Sigmoid colon (tissue), 7 donors: ENCODE results near the gene ZZZ3. TPM values are rescaled to one million over a fixed set of nuclear protein-coding genes. Genes with fewer than 3 reads are reported as not detected.

ENCODE experiments used
- DNase-seq: peaks from one replicate; pipeline ENCODE4 v3.0.0-alpha.2; 2019
- H3K27ac ChIP-seq, 4 donors: fragments of 200-600 bp; sonication (generic); one replicate each; pipeline ENCODE4 v1.5.1; 2016 to 2019; ENCODE audit warnings: mild to moderate bottlenecking in 1 of 4
- H3K27me3 ChIP-seq, 3 donors: fragments of 200-600 bp; sonication (generic); one replicate each; pipeline ENCODE4 v1.5.1; 2019; ENCODE audit warnings: mild to moderate bottlenecking in 1 of 3
- H3K36me3 ChIP-seq, 4 donors: fragments of 200-600 bp; sonication (generic); one replicate each; pipeline ENCODE4 v1.5.1; 2016 to 2019
- H3K4me1 ChIP-seq, 4 donors: fragments of 200-600 bp; sonication (generic); one replicate each; pipeline ENCODE4 v1.5.1; 2017 to 2019
- H3K4me3 ChIP-seq, 4 donors: fragments of 200-600 bp; sonication (generic); one replicate each; pipeline ENCODE4 v1.5.1; 2017 to 2019; ENCODE audit warnings: mild to moderate bottlenecking in 2 of 4, moderate library complexity in 1 of 4
- H3K9me3 ChIP-seq, 4 donors: fragments of 200-600 bp in 3 of 4; sonication (generic) in 3 of 4; one replicate each; pipeline versions ENCODE4 v1.5.1 to v1.6.1; 2013 to 2019
- EP300 ChIP-seq, 4 donors: sonication (generic); formaldehyde crosslinking; IDR thresholded peaks; one replicate each; pipeline ENCODE4 v1.6.1; 2017; ENCODE audit warnings: antibody characterized with exemption in 4 of 4
- POLR2A ChIP-seq, 2 donors: fragments of 450-650 bp; IDR thresholded peaks; one replicate each; pipeline ENCODE4 v1.6.1; 2016; ENCODE audit warnings: antibody characterized with exemption in 2 of 2, mild to moderate bottlenecking in 2 of 2, moderate library complexity in 2 of 2
- POLR2AphosphoS5 ChIP-seq, 4 donors: sonication (generic); formaldehyde crosslinking; IDR thresholded peaks; one replicate each; pipeline ENCODE4 v1.6.1; 2017; ENCODE audit warnings: antibody characterized with exemption in 4 of 4
- WGBS, 2 donors: extraction: QIAGEN DNeasy Blood & Tissue Kit; methylation state at CpG; one replicate each; pipeline ENCODE4 v1.1.7; 2013; 5-methylcytosine and 5-hydroxymethylcytosine counted together
- intact Hi-C: fragments of 100-400 bp; cut with DNase I; formaldehyde crosslinking; loops from one replicate; pipeline ENCODE4 v1.15.1; 2023
- polyA plus RNA-seq, 3 donors: library from polyadenylated mRNA; stranded (reverse); fragments of 200-250 nt; gene quantifications; one replicate each; pipeline ENCODE4 v1.2.3, GENCODE V29; 2013
- total RNA-seq, 4 donors: library from RNA; depleted of rRNA; stranded (reverse); fragments of >200 nt; gene quantifications; one replicate each; pipeline ENCODE4 v1.1.0, GENCODE V29; 2016
- TF ChIP-seq, protein P1 (sequence below), 4 experiments: fragments of 450-650 bp in 3 of 4; fragments of 200-600 bp in 1 of 4; IDR thresholded peaks; one replicate each; pipeline ENCODE4 v1.5.1; 2016 to 2019; ENCODE audit warnings: antibody characterized with exemption in 4 of 4, mild to moderate bottlenecking in 3 of 4, moderate library complexity in 2 of 4
- donor health status: healthy with polysubstance abuse.
- donor health status: Bipolar disorder and iron deficiency.
- donor health status: healthy.

Gene ZZZ3
- total and polyA plus RNA-seq, 7 donors, result 5.3 to 69.4 (median 58.1) TPM

DNA sequence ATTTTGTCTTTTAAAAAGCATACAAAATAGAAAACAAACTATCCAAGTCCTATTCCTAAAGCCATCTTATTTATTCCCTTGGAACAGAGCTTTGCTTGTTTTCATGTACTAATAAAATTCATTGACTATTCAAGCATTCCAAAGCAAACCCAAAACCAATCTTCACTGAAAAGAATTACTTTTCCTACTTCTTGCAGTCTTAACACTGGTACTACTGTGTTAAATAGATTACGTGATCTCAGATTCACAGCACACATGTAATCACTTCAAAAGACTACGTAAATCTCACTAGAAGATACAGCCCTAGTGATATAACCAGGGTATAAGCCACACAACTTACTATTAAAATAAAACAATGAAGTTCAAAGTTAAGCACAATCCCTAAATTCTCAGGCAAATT, 39.0 kb downstream of the ZZZ3 start:
- Histone ChIP-seq H3K36me3 (peaks cover 0 to 23% (median 2%) of the 10 kb centered on the region in 4 donors), H3K4me3 (no peak overlapping the region), H3K27me3 (no peaks in the 10 kb centered on the region), H3K9me3 (no peaks in the 10 kb centered on the region), H3K27ac (no peak overlapping the region), H3K4me1 (peaks cover 0 to 3% (median under 1%) of the 10 kb centered on the region in 4 donors)
- WGBS, 2 donors, result 94 to 97% methylated on average over 2 of the region's 2 CpGs
- intact Hi-C loops, result no loop called here
- DNase-seq, result no peak
- TF ChIP-seq POLR2AphosphoS5 (IDR thresholded peaks at IDR 0.05) (no peak), EP300 (IDR thresholded peaks at IDR 0.05) (no peak), POLR2A (IDR thresholded peaks at IDR 0.05) (no peak)
- TF ChIP-seq, protein P1, sequence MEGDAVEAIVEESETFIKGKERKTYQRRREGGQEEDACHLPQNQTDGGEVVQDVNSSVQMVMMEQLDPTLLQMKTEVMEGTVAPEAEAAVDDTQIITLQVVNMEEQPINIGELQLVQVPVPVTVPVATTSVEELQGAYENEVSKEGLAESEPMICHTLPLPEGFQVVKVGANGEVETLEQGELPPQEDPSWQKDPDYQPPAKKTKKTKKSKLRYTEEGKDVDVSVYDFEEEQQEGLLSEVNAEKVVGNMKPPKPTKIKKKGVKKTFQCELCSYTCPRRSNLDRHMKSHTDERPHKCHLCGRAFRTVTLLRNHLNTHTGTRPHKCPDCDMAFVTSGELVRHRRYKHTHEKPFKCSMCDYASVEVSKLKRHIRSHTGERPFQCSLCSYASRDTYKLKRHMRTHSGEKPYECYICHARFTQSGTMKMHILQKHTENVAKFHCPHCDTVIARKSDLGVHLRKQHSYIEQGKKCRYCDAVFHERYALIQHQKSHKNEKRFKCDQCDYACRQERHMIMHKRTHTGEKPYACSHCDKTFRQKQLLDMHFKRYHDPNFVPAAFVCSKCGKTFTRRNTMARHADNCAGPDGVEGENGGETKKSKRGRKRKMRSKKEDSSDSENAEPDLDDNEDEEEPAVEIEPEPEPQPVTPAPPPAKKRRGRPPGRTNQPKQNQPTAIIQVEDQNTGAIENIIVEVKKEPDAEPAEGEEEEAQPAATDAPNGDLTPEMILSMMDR (IDR thresholded peaks at IDR 0.05), result no peak

DNA sequence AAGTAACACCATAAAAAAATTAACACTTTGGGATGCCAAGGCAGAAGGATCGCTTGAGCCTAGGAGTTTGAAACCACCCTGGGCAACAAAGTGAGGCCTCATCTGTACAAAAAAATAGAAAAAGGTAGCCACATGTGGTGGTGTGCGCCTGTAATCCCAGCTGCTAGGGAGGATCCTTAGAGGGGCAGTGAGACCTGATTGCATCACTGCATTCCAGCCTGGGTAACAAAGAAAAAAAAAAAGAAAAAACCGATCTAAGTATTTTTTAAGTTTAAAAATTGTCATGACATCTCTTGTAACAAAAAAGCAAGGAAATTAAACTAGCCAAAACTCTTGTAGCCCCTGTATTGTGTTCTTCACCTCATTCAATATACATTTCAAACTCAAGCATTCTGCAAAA, 39.5 kb downstream of the ZZZ3 start:
- Histone ChIP-seq H3K9me3 (no peaks in the 10 kb centered on the region), H3K36me3 (peaks cover 0 to 23% (median 2%) of the 10 kb centered on the region in 4 donors), H3K27me3 (no peaks in the 10 kb centered on the region), H3K27ac (no peak overlapping the region), H3K4me3 (no peak overlapping the region), H3K4me1 (peaks cover 0 to 6% (median 2%) of the 10 kb centered on the region in 4 donors)
- intact Hi-C loops, result no loop called here
- 97% methylated on average over 3 of the region's 3 CpGs for WGBS, 2 donors
- no peak for DNase-seq
- TF ChIP-seq POLR2AphosphoS5 (IDR thresholded peaks at IDR 0.05) (no peak), EP300 (IDR thresholded peaks at IDR 0.05) (no peak), POLR2A (IDR thresholded peaks at IDR 0.05) (no peak)
- TF ChIP-seq, protein P1 (IDR thresholded peaks at IDR 0.05), result no peak

DNA sequence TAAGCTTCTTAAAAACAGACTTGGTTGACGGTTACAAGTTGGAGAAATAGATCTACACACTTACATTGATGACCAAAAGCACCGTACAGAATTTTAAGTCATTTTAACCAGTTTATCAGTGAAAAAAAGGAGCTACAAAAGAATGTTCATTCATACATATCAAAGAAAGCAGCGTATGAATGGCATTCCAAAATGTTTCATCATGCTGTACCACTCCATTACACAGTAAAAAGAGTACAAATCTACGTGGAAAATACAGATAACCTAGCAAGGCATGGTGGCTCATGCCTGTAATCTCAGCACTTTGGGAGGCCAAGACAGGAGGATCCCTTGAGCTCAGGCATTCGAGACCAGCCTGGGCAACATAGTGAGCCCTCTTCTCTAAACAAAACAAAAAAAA, 40.3 kb downstream of the ZZZ3 start:
- no peak for DNase-seq
- WGBS, 2 donors, result 91 to 93% methylated on average over 5 of the region's 5 CpGs
- intact Hi-C loops, result no loop called here

DNA sequence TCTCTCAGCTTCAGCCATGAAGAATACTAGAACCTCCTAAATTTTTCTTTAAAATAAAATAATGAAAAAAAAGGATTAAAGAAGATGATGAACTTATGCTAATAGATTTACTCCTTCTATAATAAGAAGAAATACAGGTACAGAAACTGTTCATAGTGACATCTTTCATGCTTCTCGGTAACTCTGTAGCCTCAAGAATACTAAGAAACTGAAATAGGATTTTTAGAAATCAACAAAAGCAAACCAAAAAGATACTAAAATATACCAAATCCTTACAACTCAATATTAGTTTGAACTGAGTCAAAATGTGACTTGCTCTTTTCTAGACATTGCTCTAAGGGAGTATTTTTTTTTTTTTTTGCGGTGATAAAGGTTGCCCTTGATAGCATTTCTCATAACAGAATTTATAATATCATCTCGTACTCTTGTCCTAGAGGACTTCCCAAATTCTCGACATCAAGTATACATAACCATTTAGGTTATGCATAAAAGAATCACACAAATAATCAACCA, 42.8 kb downstream of the ZZZ3 start:
- TF ChIP-seq, protein P1 (IDR thresholded peaks at IDR 0.05), result no peak
- no peak for TF ChIP-seq POLR2A (IDR thresholded peaks at IDR 0.05)
- no peak for TF ChIP-seq EP300 (IDR thresholded peaks at IDR 0.05)
- no peak for TF ChIP-seq POLR2AphosphoS5 (IDR thresholded peaks at IDR 0.05)
- no peak overlapping the region for H3K27ac ChIP-seq
- WGBS, 2 donors, result 90% methylated on average over 4 of the region's 4 CpGs
- peaks cover 0 to 15% (median 0%) of the 10 kb centered on the region in 4 donors for H3K36me3 ChIP-seq
- H3K4me3 ChIP-seq, result no peak overlapping the region
- no peaks in the 10 kb centered on the region for H3K9me3 ChIP-seq
- intact Hi-C loops, result no loop called here
- no peak for DNase-seq
- no peaks in the 10 kb centered on the region for H3K27me3 ChIP-seq
- peaks cover 0 to 6% (median 2%) of the 10 kb centered on the region in 4 donors for H3K4me1 ChIP-seq

More for the DNA sequence above, 40.3 kb downstream of the ZZZ3 start:
- H3K4me1 ChIP-seq, result peaks cover 0 to 6% (median 2%) of the 10 kb centered on the region in 4 donors
- H3K27ac ChIP-seq, result no peak overlapping the region
- H3K27me3 ChIP-seq, result no peaks in the 10 kb centered on the region
- no peaks in the 10 kb centered on the region for H3K9me3 ChIP-seq
- H3K36me3 ChIP-seq, result peaks cover 0 to 23% (median 2%) of the 10 kb centered on the region in 4 donors
- H3K4me3 ChIP-seq, result no peak overlapping the region
- TF ChIP-seq, protein P1 (IDR thresholded peaks at IDR 0.05), result no peak
- no peak for TF ChIP-seq EP300 (IDR thresholded peaks at IDR 0.05)
- TF ChIP-seq POLR2AphosphoS5 (IDR thresholded peaks at IDR 0.05), result no peak
- no peak for TF ChIP-seq POLR2A (IDR thresholded peaks at IDR 0.05)

DNA sequence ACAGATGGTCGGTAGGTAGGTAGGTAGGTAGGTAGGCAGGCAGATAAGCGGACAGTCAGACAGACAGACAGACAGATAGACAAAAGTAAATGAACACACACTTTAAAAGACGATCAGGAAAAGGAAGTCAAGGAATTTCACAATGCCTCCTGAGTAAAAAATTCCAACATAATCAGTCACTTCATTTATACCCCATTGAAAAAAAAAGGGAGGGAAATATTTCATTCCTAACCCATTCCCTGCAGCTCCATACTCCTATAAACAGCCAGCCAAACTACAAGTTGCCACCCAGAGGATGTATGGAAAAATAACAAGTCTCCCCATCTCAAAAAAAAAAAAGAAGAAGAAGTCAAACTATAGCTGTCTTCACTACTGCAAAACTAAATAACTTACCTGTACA, 43.4 kb downstream of the ZZZ3 start:
- H3K9me3 ChIP-seq, result no peaks in the 10 kb centered on the region
- no peak for TF ChIP-seq POLR2A (IDR thresholded peaks at IDR 0.05)
- no peak for TF ChIP-seq EP300 (IDR thresholded peaks at IDR 0.05)
- TF ChIP-seq, protein P1 (IDR thresholded peaks at IDR 0.05), result no peak
- no peak for TF ChIP-seq POLR2AphosphoS5 (IDR thresholded peaks at IDR 0.05)
- H3K4me3 ChIP-seq, result no peak overlapping the region
- H3K27ac ChIP-seq, result no peak overlapping the region
- H3K36me3 ChIP-seq, result peaks cover 0 to 10% (median 0%) of the 10 kb centered on the region in 4 donors
- no peak for DNase-seq
- no peaks in the 10 kb centered on the region for H3K27me3 ChIP-seq
- intact Hi-C loops, result no loop called here
- 65 to 87% methylated on average over 3 of the region's 3 CpGs for WGBS, 2 donors
- peaks cover 0 to 6% (median 2%) of the 10 kb centered on the region in 4 donors for H3K4me1 ChIP-seq
